Neural cell (in vitro differentiated cells): Measurements from ENCODE around the gene MYCN. TPM values are rescaled to one million over a fixed set of nuclear protein-coding genes. Genes with fewer than 3 reads are reported as not detected.

Source experiments
- H2AFZ ChIP-seq: fragments of 200-600, 300-800 bp; sonication (generic), shearing (Covaris generic); 2 replicates; pipeline ENCODE4 v1.6.0; 2014; ENCODE audit warnings: low read depth, mild to moderate bottlenecking, antibody characterized with exemption, low read length, moderate library complexity
- H3F3A ChIP-seq: fragments of 200-600 bp; shearing (Covaris generic); 2 replicates; pipeline ENCODE4 v1.6.1; 2016; ENCODE audit warnings: mild to moderate bottlenecking, moderate library complexity, mixed read lengths, antibody characterized with exemption, low read length; ENCODE audit not compliant: insufficient read depth, poor library complexity, severe bottlenecking
- H3K27ac ChIP-seq: fragments of 200-600, 300-800 bp; sonication (generic), shearing (Covaris generic); 2 replicates; pipeline ENCODE4 v1.5.1; 2014; ENCODE audit warnings: mild to moderate bottlenecking, low read length, moderate library complexity
- H3K27me3 ChIP-seq: fragments of 300-800, 200-600 bp; sonication (generic), shearing (Covaris generic); 2 replicates; pipeline ENCODE4 v1.6.0; 2014; ENCODE audit warnings: mild to moderate bottlenecking, low read depth, low read length, moderate library complexity; ENCODE audit not compliant: insufficient read depth
- H3K36me3 ChIP-seq: fragments of 300-800, 200-600 bp; sonication (generic), shearing (Covaris generic); 2 replicates; pipeline ENCODE4 v1.5.1; 2014; ENCODE audit warnings: mild to moderate bottlenecking, antibody characterized with exemption, low read length, moderate library complexity; ENCODE audit not compliant: insufficient read depth
- H3K4me2 ChIP-seq: fragments of 300-800, 200-600 bp; sonication (generic), shearing (Covaris generic); 2 replicates; pipeline ENCODE4 v1.6.0; 2014; ENCODE audit warnings: mild to moderate bottlenecking, low read length
- H3K4me3 ChIP-seq: fragments of 300-800, 200-600 bp; sonication (generic), shearing (Covaris generic); 2 replicates; pipeline ENCODE4 v1.5.1; 2014; ENCODE audit warnings: mild to moderate bottlenecking, low read length, moderate library complexity
- H3K79me2 ChIP-seq: fragments of 200-600 bp; shearing (Covaris generic); replicated peaks from 2 replicates; pipeline ENCODE4 v1.6.0; 2014; ENCODE audit warnings: mild to moderate bottlenecking, low read length, moderate library complexity; ENCODE audit not compliant: insufficient read depth
- H3K9ac ChIP-seq: fragments of 300-800, 200-600 bp; sonication (generic), shearing (Covaris generic); 2 replicates; pipeline ENCODE4 v1.6.1; 2016; ENCODE audit warnings: mild to moderate bottlenecking, low read length, mixed read lengths
- H3K9me2 ChIP-seq: fragments of 200-600 bp; shearing (Covaris generic); 2 replicates; pipeline ENCODE4 v1.6.1; 2016; ENCODE audit warnings: mild to moderate bottlenecking, low read length, mixed read lengths; ENCODE audit not compliant: insufficient read depth
- H3K9me3 ChIP-seq: fragments of 200-600, 300-800 bp; sonication (generic), shearing (Covaris generic); 2 replicates; pipeline ENCODE4 v1.6.1; 2016; ENCODE audit warnings: mild to moderate bottlenecking, mixed run types, low read length, moderate library complexity, mixed read lengths
- H4K20me1 ChIP-seq: fragments of 200-600 bp; shearing (Covaris generic); 2 replicates; pipeline ENCODE4 v1.6.1; 2016; ENCODE audit warnings: mild to moderate bottlenecking, mixed run types; ENCODE audit not compliant: insufficient read depth
- EP300 ChIP-seq: fragments of 450-650 bp; conservative IDR thresholded peaks from 2 replicates; pipeline ENCODE4 v1.6.1; 2014; ENCODE audit warnings: antibody characterized with exemption, mild to moderate bottlenecking, moderate library complexity; ENCODE audit not compliant: poor library complexity, severe bottlenecking
- EZH2 ChIP-seq: fragments of 200-600, 300-800 bp; shearing (Covaris generic), sonication (generic); IDR thresholded peaks from 2 replicates; pipeline ENCODE4 v1.6.1; 2014; ENCODE audit warnings: antibody characterized with exemption, low read length, borderline replicate concordance, mild to moderate bottlenecking; ENCODE audit not compliant: insufficient read depth, poor library complexity, severe bottlenecking
- MXI1 ChIP-seq: fragments of 450-650 bp; conservative IDR thresholded peaks from 2 replicates; pipeline ENCODE4 v1.6.1; 2014; ENCODE audit warnings: antibody characterized with exemption, mild to moderate bottlenecking; ENCODE audit not compliant: poor library complexity, severe bottlenecking
- POLR2AphosphoS5 ChIP-seq: IDR thresholded peaks from 2 replicates; pipeline ENCODE4 v1.6.1; 2012
- RAD21 ChIP-seq: fragments of 450-650 bp; conservative IDR thresholded peaks from 2 replicates; pipeline ENCODE4 v1.6.1; 2014; ENCODE audit warnings: antibody characterized with exemption, mild to moderate bottlenecking, moderate library complexity
- SMC3 ChIP-seq: fragments of 450-650 bp; conservative IDR thresholded peaks from 2 replicates; pipeline ENCODE4 v1.6.1; 2014; ENCODE audit warnings: antibody characterized with exemption, mild to moderate bottlenecking, moderate library complexity; ENCODE audit not compliant: poor library complexity
- TAF1 ChIP-seq: IDR thresholded peaks from 2 replicates; pipeline ENCODE4 v1.6.1; 2012; ENCODE audit warnings: low read depth
- polyA plus RNA-seq: library from polyadenylated mRNA; depleted of rRNA; stranded (reverse); fragments of >200 nt; gene quantifications from 2 replicates; pipeline ENCODE4 v1.2.3, GENCODE V29; 2014
- TF ChIP-seq, protein P1 (sequence below): IDR thresholded peaks from 2 replicates; pipeline ENCODE4 v1.6.1; 2012; ENCODE audit warnings: borderline replicate concordance
- TF ChIP-seq, protein P2 (sequence below): fragments of 450-650 bp; IDR thresholded peaks from 2 replicates; pipeline ENCODE4 v1.5.1; 2014; ENCODE audit warnings: antibody characterized with exemption, mild to moderate bottlenecking, moderate library complexity; ENCODE audit not compliant: poor library complexity, severe bottlenecking

Gene MYCN
- polyA plus RNA-seq, 1 donor from 2014 or later, result 25.1 TPM

DNA sequence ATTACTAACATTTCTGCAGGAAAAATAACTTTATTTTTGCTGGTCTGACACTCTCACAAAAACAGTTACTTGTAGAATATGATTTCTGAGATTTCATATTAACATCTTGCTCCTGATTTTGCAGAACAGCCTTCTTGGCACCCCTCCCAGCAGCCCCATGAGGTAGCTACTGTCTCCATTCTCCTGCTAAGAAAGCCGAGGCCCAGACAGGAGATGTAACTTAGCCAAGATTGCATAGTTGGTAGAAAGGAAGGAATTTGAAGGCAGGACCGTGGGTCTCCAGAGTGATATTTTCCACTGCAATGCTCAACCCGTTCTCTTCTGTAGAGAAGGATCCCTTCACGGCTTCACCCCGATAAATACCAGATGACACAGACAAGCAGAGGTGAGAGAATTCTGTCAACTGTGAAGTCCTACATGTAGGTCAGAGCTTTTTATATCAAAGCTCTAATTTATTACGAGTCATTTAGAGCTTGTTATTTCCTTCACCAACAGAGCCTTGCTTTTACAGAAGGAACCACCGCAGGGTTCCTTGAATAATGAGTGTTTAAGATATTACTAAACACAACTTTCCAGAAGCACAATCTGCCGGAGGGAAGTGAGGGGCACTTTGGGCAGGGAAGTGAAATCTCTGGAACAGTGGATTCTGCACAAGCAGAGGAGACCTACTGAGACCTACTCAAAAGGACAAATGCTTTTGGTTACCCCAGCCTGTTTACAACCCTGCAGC, 48.0 kb upstream of the MYCN start:
- Histone ChIP-seq H3K4me3 (no peak overlapping the region), H2AFZ (no peak overlapping the region), H3K79me2 (no peaks in the 10 kb centered on the region), H3K27ac (no peak overlapping the region), H3K36me3 (no peaks in the 10 kb centered on the region), H3F3A (no peaks in the 10 kb centered on the region), H3K4me2 (no peak overlapping the region), H4K20me1 (no peaks in the 10 kb centered on the region), H3K9ac (no peak overlapping the region), H3K9me3 (no peaks in the 10 kb centered on the region), H3K9me2 (no peaks in the 10 kb centered on the region), H3K27me3 (no peaks in the 10 kb centered on the region)
- TF ChIP-seq, protein P1, sequence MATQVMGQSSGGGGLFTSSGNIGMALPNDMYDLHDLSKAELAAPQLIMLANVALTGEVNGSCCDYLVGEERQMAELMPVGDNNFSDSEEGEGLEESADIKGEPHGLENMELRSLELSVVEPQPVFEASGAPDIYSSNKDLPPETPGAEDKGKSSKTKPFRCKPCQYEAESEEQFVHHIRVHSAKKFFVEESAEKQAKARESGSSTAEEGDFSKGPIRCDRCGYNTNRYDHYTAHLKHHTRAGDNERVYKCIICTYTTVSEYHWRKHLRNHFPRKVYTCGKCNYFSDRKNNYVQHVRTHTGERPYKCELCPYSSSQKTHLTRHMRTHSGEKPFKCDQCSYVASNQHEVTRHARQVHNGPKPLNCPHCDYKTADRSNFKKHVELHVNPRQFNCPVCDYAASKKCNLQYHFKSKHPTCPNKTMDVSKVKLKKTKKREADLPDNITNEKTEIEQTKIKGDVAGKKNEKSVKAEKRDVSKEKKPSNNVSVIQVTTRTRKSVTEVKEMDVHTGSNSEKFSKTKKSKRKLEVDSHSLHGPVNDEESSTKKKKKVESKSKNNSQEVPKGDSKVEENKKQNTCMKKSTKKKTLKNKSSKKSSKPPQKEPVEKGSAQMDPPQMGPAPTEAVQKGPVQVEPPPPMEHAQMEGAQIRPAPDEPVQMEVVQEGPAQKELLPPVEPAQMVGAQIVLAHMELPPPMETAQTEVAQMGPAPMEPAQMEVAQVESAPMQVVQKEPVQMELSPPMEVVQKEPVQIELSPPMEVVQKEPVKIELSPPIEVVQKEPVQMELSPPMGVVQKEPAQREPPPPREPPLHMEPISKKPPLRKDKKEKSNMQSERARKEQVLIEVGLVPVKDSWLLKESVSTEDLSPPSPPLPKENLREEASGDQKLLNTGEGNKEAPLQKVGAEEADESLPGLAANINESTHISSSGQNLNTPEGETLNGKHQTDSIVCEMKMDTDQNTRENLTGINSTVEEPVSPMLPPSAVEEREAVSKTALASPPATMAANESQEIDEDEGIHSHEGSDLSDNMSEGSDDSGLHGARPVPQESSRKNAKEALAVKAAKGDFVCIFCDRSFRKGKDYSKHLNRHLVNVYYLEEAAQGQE, result no peak
- TF ChIP-seq POLR2AphosphoS5, result no peak
- TF ChIP-seq, protein P2, sequence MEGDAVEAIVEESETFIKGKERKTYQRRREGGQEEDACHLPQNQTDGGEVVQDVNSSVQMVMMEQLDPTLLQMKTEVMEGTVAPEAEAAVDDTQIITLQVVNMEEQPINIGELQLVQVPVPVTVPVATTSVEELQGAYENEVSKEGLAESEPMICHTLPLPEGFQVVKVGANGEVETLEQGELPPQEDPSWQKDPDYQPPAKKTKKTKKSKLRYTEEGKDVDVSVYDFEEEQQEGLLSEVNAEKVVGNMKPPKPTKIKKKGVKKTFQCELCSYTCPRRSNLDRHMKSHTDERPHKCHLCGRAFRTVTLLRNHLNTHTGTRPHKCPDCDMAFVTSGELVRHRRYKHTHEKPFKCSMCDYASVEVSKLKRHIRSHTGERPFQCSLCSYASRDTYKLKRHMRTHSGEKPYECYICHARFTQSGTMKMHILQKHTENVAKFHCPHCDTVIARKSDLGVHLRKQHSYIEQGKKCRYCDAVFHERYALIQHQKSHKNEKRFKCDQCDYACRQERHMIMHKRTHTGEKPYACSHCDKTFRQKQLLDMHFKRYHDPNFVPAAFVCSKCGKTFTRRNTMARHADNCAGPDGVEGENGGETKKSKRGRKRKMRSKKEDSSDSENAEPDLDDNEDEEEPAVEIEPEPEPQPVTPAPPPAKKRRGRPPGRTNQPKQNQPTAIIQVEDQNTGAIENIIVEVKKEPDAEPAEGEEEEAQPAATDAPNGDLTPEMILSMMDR, result no peak
- TF ChIP-seq EZH2, result no peak
- no peak for TF ChIP-seq MXI1
- TF ChIP-seq SMC3, result no peak
- no peak for TF ChIP-seq RAD21
- TF ChIP-seq EP300, result no peak
- no peak for TF ChIP-seq TAF1

DNA sequence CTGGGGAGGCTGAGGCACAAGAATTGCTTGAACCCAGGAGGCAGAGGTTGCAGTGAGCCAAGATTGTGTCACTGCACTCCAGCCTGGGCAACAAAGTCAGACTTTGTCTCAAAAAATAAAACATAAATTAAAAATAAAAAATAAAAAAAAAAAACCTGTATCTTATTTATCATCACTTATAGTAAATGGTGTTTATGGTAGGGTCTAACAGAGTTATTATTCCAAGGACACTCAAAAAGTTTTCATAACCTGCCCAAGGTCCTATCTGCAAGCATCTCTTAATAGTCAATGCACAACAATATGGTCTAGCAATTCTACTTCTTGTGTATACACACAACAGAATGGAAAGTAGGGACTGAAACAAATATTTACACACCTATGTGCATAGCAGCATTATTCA, 47.3 kb upstream of the MYCN start:
- Histone ChIP-seq H3F3A (no peaks in the 10 kb centered on the region), H4K20me1 (no peaks in the 10 kb centered on the region), H3K9me3 (no peaks in the 10 kb centered on the region), H3K27me3 (no peaks in the 10 kb centered on the region), H3K36me3 (no peaks in the 10 kb centered on the region), H3K9me2 (no peaks in the 10 kb centered on the region), H3K79me2 (no peaks in the 10 kb centered on the region), H3K4me3 (no peak overlapping the region), H3K9ac (no peak overlapping the region), H3K27ac (no peak overlapping the region), H3K4me2 (no peak overlapping the region), H2AFZ (no peak overlapping the region)
- TF ChIP-seq SMC3 (no peak), EZH2 (no peak)
- TF ChIP-seq, protein P1, result no peak
